CD14-positive monocyte (primary cell): ENCODE measurements around the gene SSTR3. TPM values are rescaled to one million over a fixed set of nuclear protein-coding genes. Genes with fewer than 3 reads are reported as not detected.

Experiments used
- DNase-seq, 3 donors: peaks; one replicate each; pipeline ENCODE4 v3.0.0-alpha.2; 2011 to 2022
- H2AFZ ChIP-seq: 2 replicates; pipeline ENCODE4 v1.6.0; 2012; ENCODE audit warnings: mild to moderate bottlenecking, low read depth, low read length, inconsistent platforms; ENCODE audit not compliant: insufficient read depth, poor library complexity, severe bottlenecking
- H3K27ac ChIP-seq, 2 donors: 1 replicate in 1 of 2; 2 replicates in 1 of 2; pipeline ENCODE4 v1.5.1; 2012 to 2013; ENCODE audit warnings: low read length in 2 of 2, control low read depth in 1 of 2, inconsistent platforms in 1 of 2, low read depth in 1 of 2, mild to moderate bottlenecking in 1 of 2
- H3K27me3 ChIP-seq, 2 donors: one replicate each; pipeline versions ENCODE4 v1.6.0 to v1.6.1; 2011 to 2013; ENCODE audit warnings: low read length in 2 of 2; ENCODE audit not compliant: control insufficient read depth in 2 of 2, insufficient read depth in 2 of 2
- H3K36me3 ChIP-seq, 2 donors: replicated peaks in 1 of 2; 1 replicate in 1 of 2; 2 replicates in 1 of 2; pipeline versions ENCODE4 v1.5.1 to v1.6.1; 2012 to 2013; ENCODE audit warnings: low read length in 2 of 2, control low read depth in 1 of 2, inconsistent platforms in 1 of 2, mild to moderate bottlenecking in 1 of 2; ENCODE audit not compliant: insufficient read depth in 2 of 2, control insufficient read depth in 1 of 2
- H3K4me1 ChIP-seq, 2 donors: 1 replicate in 1 of 2; 2 replicates in 1 of 2; pipeline versions ENCODE4 v1.5.1 to v1.6.1; 2012 to 2013; ENCODE audit warnings: low read length in 2 of 2, control low read depth in 1 of 2, inconsistent platforms in 1 of 2, mild to moderate bottlenecking in 1 of 2, moderate library complexity in 1 of 2; ENCODE audit not compliant: insufficient read depth in 2 of 2, control insufficient read depth in 1 of 2
- H3K4me2 ChIP-seq: replicated peaks from 2 replicates; pipeline ENCODE3; 2012; ENCODE audit warnings: low read length, moderate library complexity, mild to moderate bottlenecking; ENCODE audit not compliant: poor library complexity, severe bottlenecking; ENCODE audit errors: extremely low read depth
- H3K4me3 ChIP-seq, 3 experiments: fragments of 200-600 bp in 1 of 3; sonication (generic) in 1 of 3; replicated peaks in 1 of 3; 1 replicate in 2 of 3; 2 replicates in 1 of 3; pipeline ENCODE4 v1.5.1; 2011 to 2013; ENCODE audit warnings: low read length in 3 of 3, mild to moderate bottlenecking in 3 of 3, control low read depth in 2 of 3, low read depth in 2 of 3, inconsistent platforms in 1 of 3, moderate library complexity in 1 of 3
- H3K79me2 ChIP-seq: 2 replicates; pipeline ENCODE4 v1.6.0; 2012; ENCODE audit warnings: mild to moderate bottlenecking, control low read depth, inconsistent platforms, low read length, moderate library complexity; ENCODE audit not compliant: insufficient read depth
- H3K9ac ChIP-seq: 2 replicates; pipeline ENCODE4 v1.6.0; 2017; ENCODE audit warnings: low read length, mild to moderate bottlenecking; ENCODE audit not compliant: insufficient read depth, poor library complexity, severe bottlenecking
- H3K9me3 ChIP-seq, 2 donors: replicated peaks in 1 of 2; 1 replicate in 1 of 2; 2 replicates in 1 of 2; pipeline versions ENCODE4 v1.5.1 to v1.6.1; 2012 to 2013; ENCODE audit warnings: low read length in 2 of 2, control low read depth in 1 of 2; ENCODE audit not compliant: control insufficient read depth in 1 of 2, insufficient read depth in 1 of 2
- H4K20me1 ChIP-seq: 2 replicates; pipeline ENCODE4 v1.6.0; 2012; ENCODE audit warnings: mild to moderate bottlenecking, low read length, control low read depth, moderate library complexity; ENCODE audit not compliant: insufficient read depth
- H3K27ac Mint-ChIP-seq, 7 donors: one replicate each; pipeline ENCODE4 v1.8.0; 2020; ENCODE audit warnings: mild to moderate bottlenecking in 7 of 7, mixed read lengths in 7 of 7, moderate library complexity in 6 of 7, inconsistent platforms in 2 of 7
- H3K27me3 Mint-ChIP-seq, 3 donors: one replicate each; pipeline ENCODE4 v1.8.0; 2021 to 2022; ENCODE audit warnings: low read depth in 3 of 3, mild to moderate bottlenecking in 3 of 3, mixed read lengths in 3 of 3, moderate library complexity in 3 of 3, inconsistent platforms in 1 of 3
- H3K36me3 Mint-ChIP-seq, 2 donors: one replicate each; pipeline ENCODE4 v1.8.0; 2020; ENCODE audit warnings: mixed read lengths in 2 of 2, inconsistent platforms in 1 of 2, mild to moderate bottlenecking in 1 of 2
- H3K4me1 Mint-ChIP-seq: one replicate; pipeline ENCODE4 v1.8.0; 2020; ENCODE audit warnings: mild to moderate bottlenecking, mixed read lengths
- H3K4me3 Mint-ChIP-seq, 2 donors: one replicate each; pipeline ENCODE4 v1.8.0; 2020; ENCODE audit warnings: mild to moderate bottlenecking in 2 of 2, mixed read lengths in 2 of 2, moderate library complexity in 1 of 2
- H3K9me3 Mint-ChIP-seq, 7 donors: one replicate each; pipeline ENCODE4 v1.8.0; 2020 to 2022; ENCODE audit warnings: mixed read lengths in 7 of 7, mild to moderate bottlenecking in 6 of 7, moderate library complexity in 6 of 7, inconsistent platforms in 2 of 7
- WGBS: methylation state at CpG from one replicate; pipeline ENCODE4 v1.1.5; 2013; ENCODE audit warnings: missing lambda C conversion rate; ENCODE audit not compliant: insufficient coverage; 5-methylcytosine and 5-hydroxymethylcytosine counted together
- intact Hi-C, 2 donors: fragments of 100-400 bp; cut with micrococcal nuclease; formaldehyde crosslinking; loops; one replicate each; pipeline versions ENCODE4 v1.15.0 to v1.15.1; 2023
- polyA plus RNA-seq, 3 donors: library from polyadenylated mRNA; depleted of rRNA in 1 of 3; unstranded in 2 of 3; stranded (reverse) in 1 of 3; fragments of 300-500 nt in 2 of 3; fragments of >200 nt in 1 of 3; fragmentation: Illumina TruSeq in 2 of 3; gene quantifications; 1 replicate in 2 of 3; 2 replicates in 1 of 3; pipeline ENCODE4 v1.2.3, GENCODE V29; 2012 to 2021
- TF ChIP-seq, protein P1 (sequence below): fragments of 200-600 bp; IDR thresholded peaks from one replicate; pipeline ENCODE4 v1.8.0; 2022; ENCODE audit warnings: antibody characterized with exemption, mild to moderate bottlenecking

SSTR3 gene
- polyA plus RNA-seq, 3 donors: 0.04 TPM; not detected in 2

DNA sequence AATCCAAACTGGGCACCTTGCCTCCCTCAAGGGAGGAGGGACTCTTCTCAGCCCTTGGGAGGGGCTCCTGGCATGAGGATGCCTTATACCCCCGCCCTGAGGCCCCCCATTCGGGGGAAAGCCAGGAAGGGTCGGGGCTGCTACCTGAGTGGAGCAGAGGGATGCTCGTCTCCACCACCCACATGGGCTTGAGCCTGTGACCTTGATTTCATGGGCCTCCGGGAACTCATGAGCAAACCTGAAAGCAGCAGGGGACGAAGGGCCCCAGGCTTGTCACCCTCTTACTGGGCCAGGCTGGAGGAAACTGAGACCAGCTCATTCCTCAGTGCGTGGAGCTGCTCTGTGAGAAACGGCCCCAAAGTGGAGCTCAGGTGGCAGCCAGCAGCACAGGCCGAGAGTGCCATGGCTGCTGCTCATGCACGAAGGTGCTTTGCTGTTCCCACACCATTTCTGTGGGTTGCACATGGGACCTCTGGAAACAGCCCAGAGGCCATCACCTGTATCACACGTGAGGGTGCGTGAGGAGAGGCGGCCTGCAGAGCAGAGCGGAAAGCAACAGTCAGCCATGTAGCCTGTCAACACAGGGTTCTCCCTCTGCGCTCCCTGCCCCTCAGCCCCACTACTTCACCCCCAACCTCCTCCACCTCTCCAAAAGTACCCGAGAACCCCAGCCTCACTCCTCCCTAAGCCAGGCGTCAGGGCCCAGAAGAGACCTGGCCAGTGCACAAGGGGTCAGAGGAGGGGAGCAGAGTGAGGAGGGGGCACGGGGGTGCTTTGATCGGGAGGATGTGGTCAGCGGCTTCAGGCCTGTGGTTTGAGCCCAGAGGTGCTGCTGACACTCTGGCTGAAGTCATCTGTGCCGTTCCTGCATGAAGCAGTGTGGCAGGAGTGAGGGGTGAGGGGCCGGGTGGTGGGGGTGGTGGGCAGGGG, 48.4 kb downstream of the SSTR3 start:
- Histone ChIP-seq H3K9ac (no peak overlapping the region), H3K79me2 (no peaks in the 10 kb centered on the region), H3K4me1 (peaks cover under 1 to 5% of the 10 kb centered on the region in 2 donors), H3K9me3 (peaks cover 5 to 10% of the 10 kb centered on the region in 2 donors), H3K36me3 (no peaks in the 10 kb centered on the region), H2AFZ (no peak overlapping the region), H3K4me3 (no peak overlapping the region), H4K20me1 (no peaks in the 10 kb centered on the region), H3K4me2 (no peak overlapping the region), H3K27me3 (no peaks in the 10 kb centered on the region), H3K27ac (no peak overlapping the region)
- intact Hi-C loops: no loop called here
- peaks cover 7 to 12% (median 7%) of the 10 kb centered on the region in 3 donors for H3K27me3 Mint-ChIP-seq
- DNase-seq: no peak
- no peak overlapping the region for H3K4me3 Mint-ChIP-seq
- no peaks in the 10 kb centered on the region for H3K36me3 Mint-ChIP-seq
- peaks cover 6% of the 10 kb centered on the region for H3K4me1 Mint-ChIP-seq
- H3K9me3 Mint-ChIP-seq: peaks cover 3 to 14% (median 6%) of the 10 kb centered on the region in 7 donors
- 81% methylated on average over 13 of the region's 22 CpGs for WGBS
- TF ChIP-seq, protein P1, sequence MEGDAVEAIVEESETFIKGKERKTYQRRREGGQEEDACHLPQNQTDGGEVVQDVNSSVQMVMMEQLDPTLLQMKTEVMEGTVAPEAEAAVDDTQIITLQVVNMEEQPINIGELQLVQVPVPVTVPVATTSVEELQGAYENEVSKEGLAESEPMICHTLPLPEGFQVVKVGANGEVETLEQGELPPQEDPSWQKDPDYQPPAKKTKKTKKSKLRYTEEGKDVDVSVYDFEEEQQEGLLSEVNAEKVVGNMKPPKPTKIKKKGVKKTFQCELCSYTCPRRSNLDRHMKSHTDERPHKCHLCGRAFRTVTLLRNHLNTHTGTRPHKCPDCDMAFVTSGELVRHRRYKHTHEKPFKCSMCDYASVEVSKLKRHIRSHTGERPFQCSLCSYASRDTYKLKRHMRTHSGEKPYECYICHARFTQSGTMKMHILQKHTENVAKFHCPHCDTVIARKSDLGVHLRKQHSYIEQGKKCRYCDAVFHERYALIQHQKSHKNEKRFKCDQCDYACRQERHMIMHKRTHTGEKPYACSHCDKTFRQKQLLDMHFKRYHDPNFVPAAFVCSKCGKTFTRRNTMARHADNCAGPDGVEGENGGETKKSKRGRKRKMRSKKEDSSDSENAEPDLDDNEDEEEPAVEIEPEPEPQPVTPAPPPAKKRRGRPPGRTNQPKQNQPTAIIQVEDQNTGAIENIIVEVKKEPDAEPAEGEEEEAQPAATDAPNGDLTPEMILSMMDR: no peak
- no peak overlapping the region for H3K27ac Mint-ChIP-seq

GRCh38 chr22:37163096-37163489, 49.2 kb downstream of the SSTR3 start:
- TF ChIP-seq, protein P1: no peak
- Histone ChIP-seq H3K9ac (no peak overlapping the region), H2AFZ (no peak overlapping the region), H4K20me1 (no peaks in the 10 kb centered on the region), H3K36me3 (no peaks in the 10 kb centered on the region), H3K9me3 (peaks cover 5 to 10% of the 10 kb centered on the region in 2 donors), H3K27me3 (no peaks in the 10 kb centered on the region), H3K4me1 (peaks cover 8 to 13% of the 10 kb centered on the region in 2 donors), H3K27ac (no peak overlapping the region), H3K4me3 (no peak overlapping the region), H3K79me2 (no peaks in the 10 kb centered on the region), H3K4me2 (no peak overlapping the region)
- Mint-ChIP-seq H3K4me1 (peaks cover 14% of the 10 kb centered on the region), H3K27ac (no peak overlapping the region), H3K27me3 (peaks cover 6 to 13% (median 7%) of the 10 kb centered on the region in 3 donors), H3K9me3 (peaks cover 3 to 11% (median 6%) of the 10 kb centered on the region in 7 donors), H3K4me3 (no peak overlapping the region), H3K36me3 (no peaks in the 10 kb centered on the region)
- DNase-seq: no peak
- 93% methylated on average over 2 of the region's 5 CpGs for WGBS
- intact Hi-C loops: no loop called here
